HCT116 (cell line): ENCODE data around the gene ARSB. TPM values are rescaled to one million over a fixed set of nuclear protein-coding genes. Genes with fewer than 3 reads are reported as not detected.

Experiments used
- ATAC-seq: fragments of 200-7000 bp; cut with Tn5 transposase; 2 replicates; pipeline ENCODE4 v1.9.1; 2020; ENCODE audit warnings: mild to moderate bottlenecking, moderate library complexity
- Bru-seq: library from RNA; stranded (reverse); fragments of 400-500 nt; gene quantifications from one replicate; lab custom pipeline; 2021; lab: Mats Ljungman, UMichigan
- BruChase-seq, 2 experiments: library from RNA; stranded (reverse); fragments of 400-500 nt; gene quantifications; one replicate each; lab custom pipeline; 2021; lab: Mats Ljungman, UMichigan
- BruUV-seq: library from RNA; stranded (reverse); fragments of 400-500 nt; replicated peaks from 2 replicates; lab custom pipeline; 2021; lab: Mats Ljungman, UMichigan
- CTCF ChIA-PET: fragments of 300-600 bp; sonication (Branson Sonifier 250); formaldehyde crosslinking; loops from one replicate; lab custom pipeline; 2021; ENCODE audit warnings: antibody characterized with exemption; lab: Charles Lee
- POLR2A ChIA-PET: fragments of 300-600, 350-600 bp; sonication (Branson Sonifier 250); formaldehyde crosslinking; loops from one replicate; lab custom pipeline; 2021; ENCODE audit warnings: antibody characterized with exemption; lab: Charles Lee
- RAD21 ChIA-PET, 2 experiments: fragments of 300-600 bp; sonication (Branson Sonifier 250); formaldehyde crosslinking; loops; one replicate each; lab custom pipeline; 2023; ENCODE audit warnings: low total read pairs in 2 of 2; ENCODE audit not compliant: uncharacterized antibody in 2 of 2, unreplicated experiment in 2 of 2, low non-redundant PET in 1 of 2; lab: Charles Lee
- DNase-seq: peaks from one replicate; pipeline ENCODE4 v3.0.0-alpha.2; 2010; ENCODE audit warnings: low read depth, low spot score
- H2AFZ ChIP-seq: fragments of 200-600 bp; shearing (Covaris generic), sonication (generic); 2 replicates; pipeline ENCODE4 v1.6.1; 2017; ENCODE audit warnings: low read depth, mixed run types, mixed read lengths, antibody characterized with exemption, low read length; ENCODE audit not compliant: poor library complexity, severe bottlenecking
- H3K27ac ChIP-seq: 2 replicates; pipeline ENCODE4 v1.5.1; 2012; ENCODE audit warnings: low read depth, low read length
- H3K27me3 ChIP-seq: fragments of 200-600 bp; sonication (generic); 2 replicates; pipeline ENCODE4 v1.6.1; 2016; ENCODE audit warnings: mixed run types, low read length, mixed read lengths; ENCODE audit not compliant: insufficient read depth
- H3K36me3 ChIP-seq, 2 experiments: fragments of 200-500 bp in 1 of 2; fragments of 200-600 bp in 1 of 2; sonication (Bioruptor generic) in 1 of 2; sonication (generic) in 1 of 2; 2 replicates each; pipeline versions ENCODE4 v1.5.1 to v1.6.1; 2014 to 2016; ENCODE audit warnings: low read length in 2 of 2, inconsistent platforms in 1 of 2, mixed read lengths in 1 of 2, mixed run types in 1 of 2; ENCODE audit not compliant: insufficient read depth in 2 of 2, control insufficient read depth in 1 of 2
- H3K4me1 ChIP-seq, 2 experiments: fragments of 200-600 bp in 1 of 2; sonication (generic) in 1 of 2; 2 replicates each; pipeline versions ENCODE4 v1.5.1 to v1.6.1; 2012 to 2017; ENCODE audit warnings: low read length in 2 of 2, inconsistent platforms in 1 of 2, mild to moderate bottlenecking in 1 of 2, mixed read lengths in 1 of 2, mixed run types in 1 of 2, moderate library complexity in 1 of 2; ENCODE audit not compliant: insufficient read depth in 2 of 2, control insufficient read depth in 1 of 2
- H3K4me2 ChIP-seq: fragments of 200-600 bp; sonication (generic); 2 replicates; pipeline ENCODE4 v1.6.1; 2017; ENCODE audit warnings: mixed run types, low read length, mixed read lengths
- H3K4me3 ChIP-seq, 2 experiments: fragments of 200-600 bp in 1 of 2; sonication (generic) in 1 of 2; replicated peaks in 1 of 2; 2 replicates each; pipeline ENCODE4 v1.5.1; 2011 to 2016; ENCODE audit warnings: low read length in 2 of 2, control low read depth in 1 of 2, low read depth in 1 of 2, mild to moderate bottlenecking in 1 of 2, mixed read lengths in 1 of 2, mixed run types in 1 of 2
- H3K79me2 ChIP-seq: fragments of 200-600 bp; sonication (generic); 2 replicates; pipeline ENCODE4 v1.6.1; 2017; ENCODE audit warnings: mild to moderate bottlenecking, mixed run types, low read length, moderate library complexity, mixed read lengths; ENCODE audit not compliant: insufficient read depth
- H3K9ac ChIP-seq: fragments of 200-600 bp; sonication (generic); 2 replicates; pipeline ENCODE4 v1.6.1; 2016; ENCODE audit warnings: low read length, mixed read lengths
- H3K9me2 ChIP-seq: fragments of 200-600 bp; sonication (generic), shearing (Covaris generic); 2 replicates; pipeline ENCODE4 v1.6.1; 2017; ENCODE audit warnings: mixed run types, mild to moderate bottlenecking, moderate library complexity; ENCODE audit not compliant: insufficient read depth
- H3K9me3 ChIP-seq, 2 experiments: fragments of 200-500 bp in 1 of 2; fragments of 200-600 bp in 1 of 2; sonication (Bioruptor generic) in 1 of 2; sonication (generic) in 1 of 2; 2 replicates each; pipeline ENCODE4 v1.6.1; 2014 to 2017; ENCODE audit warnings: low read length in 2 of 2, mixed read lengths in 2 of 2, inconsistent platforms in 1 of 2, low read depth in 1 of 2, mild to moderate bottlenecking in 1 of 2, mixed run types in 1 of 2, moderate library complexity in 1 of 2; ENCODE audit not compliant: control insufficient read depth in 1 of 2, insufficient read depth in 1 of 2
- H4K20me1 ChIP-seq: fragments of 200-600 bp; sonication (generic), shearing (Covaris generic); 2 replicates; pipeline ENCODE4 v1.6.1; 2017; ENCODE audit warnings: mixed run types, mild to moderate bottlenecking, moderate library complexity; ENCODE audit not compliant: insufficient read depth
- ATF3 ChIP-seq: IDR thresholded peaks from 2 replicates; pipeline ENCODE4 v1.6.1; 2012
- CBX3 ChIP-seq: IDR thresholded peaks from 2 replicates; pipeline ENCODE4 v1.6.1; 2012; ENCODE audit warnings: low read depth
- CTCF ChIP-seq, 3 experiments: fragments of 200-600 bp in 1 of 3; sonication (generic) in 1 of 3; IDR thresholded peaks in 2 of 3; conservative IDR thresholded peaks in 1 of 3; 2 replicates each; pipeline ENCODE4 v1.5.1; 2012 to 2017; ENCODE audit warnings: low read depth in 2 of 3, low read length in 2 of 3, antibody characterized with exemption in 1 of 3, borderline replicate concordance in 1 of 3, control low read depth in 1 of 3, mild to moderate bottlenecking in 1 of 3, mixed read lengths in 1 of 3, mixed run types in 1 of 3, moderate library complexity in 1 of 3; ENCODE audit not compliant: insufficient read depth in 1 of 3
- EGR1 ChIP-seq: IDR thresholded peaks from 2 replicates; pipeline ENCODE4 v1.6.1; 2012; ENCODE audit warnings: low read depth
- ELF1 ChIP-seq: IDR thresholded peaks from 2 replicates; pipeline ENCODE4 v1.6.1; 2012; ENCODE audit warnings: low read depth, borderline replicate concordance
- EZH2 ChIP-seq: fragments of 200-600 bp; sonication (generic); IDR thresholded peaks from 2 replicates; pipeline ENCODE4 v1.6.1; 2017; ENCODE audit warnings: antibody characterized with exemption, mixed run types
- EZH2phosphoT487 ChIP-seq: fragments of 200-600 bp; IDR thresholded peaks from 2 replicates; pipeline ENCODE4 v1.6.1; 2018; ENCODE audit warnings: antibody characterized with exemption, borderline replicate concordance
- FOSL1 ChIP-seq: IDR thresholded peaks from 2 replicates; pipeline ENCODE4 v1.6.1; 2012; ENCODE audit warnings: low read depth
- JUND ChIP-seq: IDR thresholded peaks from 2 replicates; pipeline ENCODE4 v1.6.1; 2012
- RAD21 ChIP-seq: IDR thresholded peaks from 2 replicates; pipeline ENCODE4 v1.6.1; 2012; ENCODE audit warnings: low read depth, mild to moderate bottlenecking
- REST ChIP-seq: IDR thresholded peaks from 2 replicates; pipeline ENCODE4 v1.6.1; 2012; ENCODE audit warnings: low read depth
- SP1 ChIP-seq: IDR thresholded peaks from 2 replicates; pipeline ENCODE4 v1.6.1; 2012; ENCODE audit warnings: low read depth
- SRF ChIP-seq: IDR thresholded peaks from 2 replicates; pipeline ENCODE4 v1.6.1; 2012; ENCODE audit warnings: low read depth
- YY1 ChIP-seq: IDR thresholded peaks from 2 replicates; pipeline ENCODE4 v1.6.1; 2011; ENCODE audit warnings: low read length, low read depth, moderate library complexity, mild to moderate bottlenecking; ENCODE audit not compliant: insufficient replicate concordance; ENCODE audit errors: extremely low read depth
- ZNF274 ChIP-seq: fragments of 200-500 bp; sonication (Bioruptor generic); IDR thresholded peaks from 2 replicates; pipeline ENCODE4 v1.6.1; 2014; ENCODE audit warnings: mild to moderate bottlenecking, low read depth, low read length, inconsistent platforms
- intact Hi-C: fragments of 100-400 bp; cut with micrococcal nuclease; formaldehyde crosslinking; loops from 2 replicates; pipeline ENCODE4 v1.10.0; 2022
- long read RNA-seq: library from polyadenylated mRNA; unstranded; transcript quantifications from one replicate; pipeline ENCODE4 v2.0.0, GENCODE V29; 2021; ENCODE audit not compliant: unreplicated experiment
- polyA plus RNA-seq: library from polyadenylated mRNA; unstranded; fragments of >200 nt; gene quantifications from 2 replicates; pipeline ENCODE4 v1.2.1, GENCODE V29; 2012; ENCODE audit warnings: missing spikeins
- total RNA-seq: library from RNA; stranded (reverse); gene quantifications from one replicate; pipeline ENCODE4 v1.2.1, GENCODE V29; 2021; ENCODE audit not compliant: unreplicated experiment
- TF ChIP-seq, protein P1 (sequence below): IDR thresholded peaks from 2 replicates; pipeline ENCODE4 v1.6.1; 2012
- TF ChIP-seq, protein P2 (sequence below): IDR thresholded peaks from 2 replicates; pipeline ENCODE4 v1.6.1; 2011; ENCODE audit warnings: mild to moderate bottlenecking, low read length, moderate library complexity; ENCODE audit not compliant: insufficient replicate concordance; ENCODE audit errors: extremely low read depth

Gene ARSB
- total RNA-seq (4.8 TPM), Bru-seq, nascent RNA (percentile 34 among the genes with signal in this experiment), BruChase-seq, experiment 1, labeled RNA remaining after a 6-hour chase (percentile 35 among the genes with signal in this experiment), BruChase-seq, experiment 2, labeled RNA remaining after a 2-hour chase (percentile 30 among the genes with signal in this experiment)
- 1.3 and 1.8 TPM in 2 replicates for polyA plus RNA-seq
- long read RNA-seq, partial matches to known transcripts = 0 of 8 reads
- long read RNA-seq, other reads (novel, unspliced or antisense) = 8 of 8 reads

- intact Hi-C loops = loop anchor here (2.0 kb wide), 1 partner anchor 148 kb away; no protein-coding TSS in a partner anchor
- H3K4me2 ChIP-seq = peak within 1 kb of the TSS; percentile 94
- H3K4me1 ChIP-seq = peaks cover 16 to 34% of the 10 kb centered on the region in 2 experiments
- H3K9me2 ChIP-seq = no peaks in the 10 kb centered on the region
- peak within 1 kb of the TSS; percentile 96 for H2AFZ ChIP-seq
- BruUV-seq = no TSS peak
- DNase-seq (no peak), ATAC-seq (peak; percentile 48)
- H3K9me3 ChIP-seq = no peaks in the 10 kb centered on the region
- CTCF ChIA-PET = interaction anchor here (0.9 to 3.7 kb wide), 9 partner anchors 20 to 1099 kb away, joined by 3 to 17 read pairs (median 4); no protein-coding TSS in a partner anchor
- peak within 1 kb of the TSS; percentile 90 for H3K27ac ChIP-seq
- no peaks in the 10 kb centered on the region for H3K27me3 ChIP-seq
- H3K36me3 ChIP-seq = no peaks in the 10 kb centered on the region
- H3K4me3 ChIP-seq = peak within 1 kb of the TSS; percentile 48 to 66
- RAD21 ChIA-PET = interaction anchor here in 1 of 2 experiments (0.6 to 1.0 kb wide), 2 partner anchors 36 to 149 kb away, joined by 3 read pairs; no protein-coding TSS in a partner anchor
- no peaks in the 10 kb centered on the region for H4K20me1 ChIP-seq
- peak within 1 kb of the TSS; percentile 64 for H3K9ac ChIP-seq
- POLR2A ChIA-PET = interaction anchor here (0.6 to 1.1 kb wide), 3 partner anchors 10 to 624 kb away, joined by 3 to 9 read pairs (median 6); no protein-coding TSS in a partner anchor
- H3K79me2 ChIP-seq = no peaks in the 10 kb centered on the region
- TF ChIP-seq ATF3 (no peak), FOSL1 (no peak), SP1 (no peak), CTCF (IDR thresholded peaks at IDR 0.05 in 2 of 3, conservative IDR thresholded peaks at IDR 0.05 in 1 of 3; ENCODE audit: borderline replicate concordance in 1 of 3, insufficient read depth in 1 of 3, low read depth in 2 of 3, low read length in 2 of 3) (no peak), ZNF274 (no peak), YY1 (no peak), JUND (no peak), ELF1 (no peak), EZH2 (no peak), SRF (no peak), REST (no peak), EGR1 (no peak; the same call in 1 of the 2 replicates), EZH2phosphoT487 (no peak), CBX3 (0 out of 2 replicates have a peak, but pooled peaks have one; percentile 11), RAD21 (no peak)
- TF ChIP-seq, protein P1, sequence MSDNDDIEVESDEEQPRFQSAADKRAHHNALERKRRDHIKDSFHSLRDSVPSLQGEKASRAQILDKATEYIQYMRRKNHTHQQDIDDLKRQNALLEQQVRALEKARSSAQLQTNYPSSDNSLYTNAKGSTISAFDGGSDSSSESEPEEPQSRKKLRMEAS = no peak
- TF ChIP-seq, protein P2, sequence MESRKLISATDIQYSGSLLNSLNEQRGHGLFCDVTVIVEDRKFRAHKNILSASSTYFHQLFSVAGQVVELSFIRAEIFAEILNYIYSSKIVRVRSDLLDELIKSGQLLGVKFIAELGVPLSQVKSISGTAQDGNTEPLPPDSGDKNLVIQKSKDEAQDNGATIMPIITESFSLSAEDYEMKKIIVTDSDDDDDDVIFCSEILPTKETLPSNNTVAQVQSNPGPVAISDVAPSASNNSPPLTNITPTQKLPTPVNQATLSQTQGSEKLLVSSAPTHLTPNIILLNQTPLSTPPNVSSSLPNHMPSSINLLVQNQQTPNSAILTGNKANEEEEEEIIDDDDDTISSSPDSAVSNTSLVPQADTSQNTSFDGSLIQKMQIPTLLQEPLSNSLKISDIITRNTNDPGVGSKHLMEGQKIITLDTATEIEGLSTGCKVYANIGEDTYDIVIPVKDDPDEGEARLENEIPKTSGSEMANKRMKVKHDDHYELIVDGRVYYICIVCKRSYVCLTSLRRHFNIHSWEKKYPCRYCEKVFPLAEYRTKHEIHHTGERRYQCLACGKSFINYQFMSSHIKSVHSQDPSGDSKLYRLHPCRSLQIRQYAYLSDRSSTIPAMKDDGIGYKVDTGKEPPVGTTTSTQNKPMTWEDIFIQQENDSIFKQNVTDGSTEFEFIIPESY = no peak
Observed at GRCh38 chr5:78985116-78985724, at the start of gene ARSB. ARSB (minus strand) TSS chr5:78985310; CDS start chr5:78985248, 62 bp downstream.
